HepG2 (cell line): ENCODE results near the gene LDLRAD4. TPM values are rescaled to one million over a fixed set of nuclear protein-coding genes. Genes with fewer than 3 reads are reported as not detected.

Experiments
- ATAC-seq: fragments of 200-7000 bp; cut with Tn5 transposase; 3 replicates; pipeline ENCODE4 v1.9.1; 2020; ENCODE audit warnings: mild to moderate bottlenecking, moderate library complexity
- BruUV-seq: library from RNA; stranded (reverse); fragments of 400-500 nt; replicated peaks from 2 replicates; lab custom pipeline; 2021; lab: Mats Ljungman, UMichigan
- CTCF ChIA-PET: fragments of 300-600 bp; formaldehyde crosslinking; extraction: SDS; loops from one replicate; lab custom pipeline; 2021; ENCODE audit warnings: low total read pairs, inconsistent platforms, low intra/inter-chr PET ratio; lab: Yijun Ruan, JAX
- POLR2A ChIA-PET: fragments of 350-600 bp; sonication (Branson Sonifier 250); formaldehyde crosslinking; loops from one replicate; lab custom pipeline; 2020; ENCODE audit warnings: antibody characterized with exemption, inconsistent platforms; lab: Yijun Ruan, JAX
- DNase-seq: peaks from one replicate; pipeline ENCODE4 v3.0.0-alpha.2; 2015; ENCODE audit warnings: low spot score
- FAIRE-seq: peaks from 3 replicates; lab custom pipeline; 2011; peaks lifted over from hg19 to GRCh38; lab: Jason Lieb, UNC
- H2AFZ ChIP-seq: one replicate; pipeline ENCODE4 v1.6.1; 2011; ENCODE audit warnings: low read length, inconsistent platforms
- H3K27ac ChIP-seq: fragments of 300-600 bp; 3 replicates; pipeline ENCODE4 v1.8.0; 2011; ENCODE audit warnings: mixed run types, mild to moderate bottlenecking, mixed read lengths, low read length, inconsistent platforms; ENCODE audit not compliant: insufficient read depth; ENCODE audit errors: extremely low read length
- H3K27me3 ChIP-seq, 2 experiments: fragments of 200-600 bp in 1 of 2; 2 replicates in 1 of 2; 3 replicates in 1 of 2; pipeline versions ENCODE4 v1.6.0 to v1.8.0; 2011; ENCODE audit warnings: low read length in 2 of 2, mild to moderate bottlenecking in 2 of 2, moderate library complexity in 2 of 2, inconsistent platforms in 1 of 2; ENCODE audit not compliant: insufficient read depth in 2 of 2, control insufficient read depth in 1 of 2
- H3K36me3 ChIP-seq, 2 experiments: fragments of 200-600 bp in 1 of 2; replicated peaks in 1 of 2; 2 replicates in 1 of 2; 3 replicates in 1 of 2; pipeline versions ENCODE4 v1.5.1 to v1.8.0; 2011; ENCODE audit warnings: low read length in 2 of 2, inconsistent platforms in 1 of 2; ENCODE audit not compliant: insufficient read depth in 2 of 2, control insufficient read depth in 1 of 2
- H3K4me1 ChIP-seq: 2 replicates; pipeline ENCODE4 v1.5.1; 2012; ENCODE audit warnings: low read length, inconsistent platforms; ENCODE audit not compliant: insufficient read depth
- H3K4me2 ChIP-seq: 2 replicates; pipeline ENCODE4 v1.6.0; 2011; ENCODE audit warnings: low read depth, low read length, inconsistent platforms
- H3K4me3 ChIP-seq, 3 experiments: fragments of 200-600 bp in 1 of 3; sonication (generic), shearing (Covaris generic) in 1 of 3; replicated peaks in 1 of 3; 2 replicates each; pipeline ENCODE4 v1.5.1; 2011 to 2016; ENCODE audit warnings: low read length in 3 of 3, inconsistent platforms in 2 of 3, low read depth in 2 of 3, mild to moderate bottlenecking in 2 of 3, control low read depth in 1 of 3, mixed read lengths in 1 of 3; ENCODE audit not compliant: insufficient read depth in 1 of 3
- H3K79me2 ChIP-seq: one replicate; pipeline ENCODE4 v1.6.1; 2011; ENCODE audit warnings: low read length, inconsistent platforms; ENCODE audit not compliant: insufficient read depth
- H3K9ac ChIP-seq: 2 replicates; pipeline ENCODE4 v1.6.0; 2011; ENCODE audit warnings: mild to moderate bottlenecking, low read depth, low read length, inconsistent platforms; ENCODE audit not compliant: insufficient read depth
- H3K9me3 ChIP-seq: 2 replicates; pipeline ENCODE4 v1.5.1; 2012; ENCODE audit warnings: mild to moderate bottlenecking, low read length
- H4K20me1 ChIP-seq: 2 replicates; pipeline ENCODE4 v1.6.0; 2011; ENCODE audit warnings: inconsistent platforms, mild to moderate bottlenecking, low read length, moderate library complexity; ENCODE audit not compliant: insufficient read depth
- ELF1 ChIP-seq: sonication (generic); formaldehyde crosslinking; IDR thresholded peaks from 2 replicates; pipeline ENCODE4 v1.4.0; 2020; ENCODE audit warnings: missing genetic modification reagents
- HES4 ChIP-seq: sonication (generic); formaldehyde crosslinking; IDR thresholded peaks from 2 replicates; pipeline ENCODE4 v1.9.0; 2021; ENCODE audit warnings: mild to moderate bottlenecking, missing genetic modification reagents, borderline replicate concordance
- KLF15 ChIP-seq: sonication (generic); formaldehyde crosslinking; IDR thresholded peaks from 2 replicates; pipeline ENCODE4 v1.8.1; 2023; ENCODE audit warnings: borderline replicate concordance, mild to moderate bottlenecking, inconsistent platforms, missing genetic modification reagents, mixed read lengths
- KMT2A ChIP-seq: sonication (generic); formaldehyde crosslinking; IDR thresholded peaks from 2 replicates; pipeline ENCODE4 v1.4.0; 2020; ENCODE audit warnings: missing genetic modification reagents
- RBAK ChIP-seq: sonication (generic); formaldehyde crosslinking; IDR thresholded peaks from 2 replicates; pipeline ENCODE4 v1.5.1; 2020; ENCODE audit warnings: mild to moderate bottlenecking, missing genetic modification reagents
- RFX5 ChIP-seq: IDR thresholded peaks from 2 replicates; pipeline ENCODE4 v1.6.1; 2011; ENCODE audit warnings: low read depth, low read length, improper control_type of control experiment
- STAG1 ChIP-seq: sonication (generic); formaldehyde crosslinking; IDR thresholded peaks from 2 replicates; pipeline ENCODE4 v1.4.0; 2020; ENCODE audit warnings: missing genetic modification reagents
- TSC22D2 ChIP-seq: sonication (generic); formaldehyde crosslinking; IDR thresholded peaks from 2 replicates; pipeline ENCODE4 v1.5.1; 2020; ENCODE audit warnings: missing genetic modification reagents, mild to moderate bottlenecking, borderline replicate concordance
- ZNF142 ChIP-seq: sonication (generic); formaldehyde crosslinking; IDR thresholded peaks from 2 replicates; pipeline ENCODE4 v1.4.0; 2020; ENCODE audit warnings: missing genetic modification reagents
- ZNF572 ChIP-seq: sonication (generic); formaldehyde crosslinking; IDR thresholded peaks from 2 replicates; pipeline ENCODE4 v1.5.1; 2020; ENCODE audit warnings: mild to moderate bottlenecking, missing genetic modification reagents
- ZNF687 ChIP-seq: sonication (generic); formaldehyde crosslinking; IDR thresholded peaks from 2 replicates; pipeline ENCODE4 v1.5.1; 2020; ENCODE audit warnings: mild to moderate bottlenecking, missing genetic modification reagents, moderate library complexity
- ZNF761 ChIP-seq: sonication (generic); formaldehyde crosslinking; conservative IDR thresholded peaks from 2 replicates; pipeline ENCODE4 v1.4.0; 2020; ENCODE audit warnings: mild to moderate bottlenecking, missing genetic modification reagents
- WGBS: methylation state at CpG from one replicate; pipeline ENCODE4 v1.1.6; 2017; ENCODE audit warnings: low lambda C conversion rate; 5-methylcytosine and 5-hydroxymethylcytosine counted together
- in situ Hi-C: cut with HindIII; loops from 2 replicates; pipeline ENCODE4 v1.10.0; 2017; ENCODE audit warnings: low pct_unique_long_range_greater_than_20kb; ENCODE audit not compliant: extremely low pct_ligation_motif_present
- intact Hi-C: fragments of 100-400 bp; cut with micrococcal nuclease; formaldehyde crosslinking; loops from one replicate; pipeline ENCODE4 v1.10.0; 2022; ENCODE audit not compliant: unreplicated experiment
- polyA plus RNA-seq, 8 experiments: library from polyadenylated mRNA; depleted of rRNA in 3 of 8; stranded (reverse) in 7 of 8; unstranded in 1 of 8; fragments of >200 nt; fragmentation: Illumina TruSeq in 4 of 8; extraction: Trizol in 4 of 8; gene quantifications; 2 replicates each; pipeline versions ENCODE4 v1.2.1 to v1.2.3, GENCODE V29; 2011 to 2016; ENCODE audit warnings: low read depth in 4 of 8, missing spikeins in 1 of 8, mixed read lengths in 1 of 8; ENCODE audit not compliant: insufficient read depth in 1 of 8
- total RNA-seq, 5 experiments: library from RNA; depleted of rRNA; stranded (reverse); fragments of >200 nt; fragmentation: Illumina TruSeq; extraction: Trizol; gene quantifications; 2 replicates each; pipeline ENCODE4 v1.2.3, GENCODE V29; 2016; ENCODE audit warnings: low read depth in 1 of 5
- TF ChIP-seq, protein P1 (sequence below): sonication (generic); formaldehyde crosslinking; IDR thresholded peaks from 2 replicates; pipeline ENCODE4 v1.5.0; 2020; ENCODE audit warnings: mild to moderate bottlenecking, missing genetic modification reagents, moderate library complexity

The LDLRAD4 gene
- total and polyA plus RNA-seq, 2 of the 13 experiments (the other 11 are each of a cell fraction or from before 2014, with no cell fraction given) = 13.6 to 20.9 TPM

GRCh38 chr18:13371689-13372418 is 153.3 kb downstream of the LDLRAD4 start:
- Histone ChIP-seq H3K27ac (no peak overlapping the region), H4K20me1 (no peaks in the 10 kb centered on the region), H3K4me1 (peaks cover 13% of the 10 kb centered on the region; the same call in 1 of the 2 replicates), H3K27me3 (no peaks in the 10 kb centered on the region), H3K79me2 (no peaks in the 10 kb centered on the region), H3K4me2 (no peak overlapping the region), H3K36me3 (no peaks in the 10 kb centered on the region), H3K9ac (no peak overlapping the region), H3K4me3 (no peak overlapping the region), H2AFZ (no peak overlapping the region), H3K9me3 (no peaks in the 10 kb centered on the region)
- 93% methylated on average over 10 of the region's 10 CpGs for WGBS
- ChIA-PET CTCF (no interaction called here), POLR2A (no interaction called here)
- TF ChIP-seq ZNF761 = no peak
- no peak for TF ChIP-seq ELF1 (CRISPR knock-in tag)
- TF ChIP-seq RFX5 = no peak
- no peak for TF ChIP-seq ZNF687 (CRISPR knock-in tag)
- TF ChIP-seq ZNF142 (CRISPR knock-in tag) = no peak
- no peak for TF ChIP-seq TSC22D2 (CRISPR knock-in tag)
- no peak for TF ChIP-seq HES4
- no peak for TF ChIP-seq KLF15
- TF ChIP-seq RBAK (CRISPR knock-in tag) = no peak
- TF ChIP-seq, protein P1, sequence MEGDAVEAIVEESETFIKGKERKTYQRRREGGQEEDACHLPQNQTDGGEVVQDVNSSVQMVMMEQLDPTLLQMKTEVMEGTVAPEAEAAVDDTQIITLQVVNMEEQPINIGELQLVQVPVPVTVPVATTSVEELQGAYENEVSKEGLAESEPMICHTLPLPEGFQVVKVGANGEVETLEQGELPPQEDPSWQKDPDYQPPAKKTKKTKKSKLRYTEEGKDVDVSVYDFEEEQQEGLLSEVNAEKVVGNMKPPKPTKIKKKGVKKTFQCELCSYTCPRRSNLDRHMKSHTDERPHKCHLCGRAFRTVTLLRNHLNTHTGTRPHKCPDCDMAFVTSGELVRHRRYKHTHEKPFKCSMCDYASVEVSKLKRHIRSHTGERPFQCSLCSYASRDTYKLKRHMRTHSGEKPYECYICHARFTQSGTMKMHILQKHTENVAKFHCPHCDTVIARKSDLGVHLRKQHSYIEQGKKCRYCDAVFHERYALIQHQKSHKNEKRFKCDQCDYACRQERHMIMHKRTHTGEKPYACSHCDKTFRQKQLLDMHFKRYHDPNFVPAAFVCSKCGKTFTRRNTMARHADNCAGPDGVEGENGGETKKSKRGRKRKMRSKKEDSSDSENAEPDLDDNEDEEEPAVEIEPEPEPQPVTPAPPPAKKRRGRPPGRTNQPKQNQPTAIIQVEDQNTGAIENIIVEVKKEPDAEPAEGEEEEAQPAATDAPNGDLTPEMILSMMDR (CRISPR knock-in tag) = no peak
- no peak for TF ChIP-seq KMT2A (CRISPR knock-in tag)
- no peak for TF ChIP-seq STAG1 (CRISPR knock-in tag)
- TF ChIP-seq ZNF572 (CRISPR knock-in tag) = no peak
- intact Hi-C loops = no loop called here
- DNase-seq = no peak
- BruUV-seq = no TSS peak
- FAIRE-seq = no peak
- no peak for ATAC-seq
- in situ Hi-C loops = no loop called here
